CD4-positive, alpha-beta T cell treated with Interleukin-10 for 1 hour (primary cell): ENCODE results near the gene HBA2.
"Not testable (repeated sequence)": the region's sequence is repeated elsewhere in the genome, so short reads cannot be mapped to it uniquely, and the experiment has no call there.

ENCODE experiments used
- DNase-seq: peaks from one replicate; pipeline ENCODE4 v3.0.0-alpha.2; 2020

The HBA2 gene

GRCh38 chr16:204046-204445 lies 31.4 kb downstream of the HBA2 start:
- not testable (repeated sequence) for DNase-seq

GRCh38 chr16:209359-209758 lies 36.7 kb downstream of the HBA2 start:
- DNase-seq, result not testable (repeated sequence)

- DNase-seq, result not testable (repeated sequence)
Measured at GRCh38 chr16:211631-212180, 39.0 kb downstream of the HBA2 start.

GRCh38 chr16:212999-213398 lies 40.3 kb downstream of the HBA2 start:
- DNase-seq, result no peak

- DNase-seq, result no peak
Measured at GRCh38 chr16:220021-220420, 47.3 kb downstream of the HBA2 start.
